Measurements from ENCODE around the gene TNIP1.

GRCh38 chr5:151077419-151077818, 3.4 kb downstream of the TNIP1 start:
- TF ChIP-seq EZH2phosphoT487 (IDR thresholded peaks at IDR 0.05; ENCODE audit: borderline replicate concordance, low read depth), result no peak
- TF ChIP-seq, protein P1, sequence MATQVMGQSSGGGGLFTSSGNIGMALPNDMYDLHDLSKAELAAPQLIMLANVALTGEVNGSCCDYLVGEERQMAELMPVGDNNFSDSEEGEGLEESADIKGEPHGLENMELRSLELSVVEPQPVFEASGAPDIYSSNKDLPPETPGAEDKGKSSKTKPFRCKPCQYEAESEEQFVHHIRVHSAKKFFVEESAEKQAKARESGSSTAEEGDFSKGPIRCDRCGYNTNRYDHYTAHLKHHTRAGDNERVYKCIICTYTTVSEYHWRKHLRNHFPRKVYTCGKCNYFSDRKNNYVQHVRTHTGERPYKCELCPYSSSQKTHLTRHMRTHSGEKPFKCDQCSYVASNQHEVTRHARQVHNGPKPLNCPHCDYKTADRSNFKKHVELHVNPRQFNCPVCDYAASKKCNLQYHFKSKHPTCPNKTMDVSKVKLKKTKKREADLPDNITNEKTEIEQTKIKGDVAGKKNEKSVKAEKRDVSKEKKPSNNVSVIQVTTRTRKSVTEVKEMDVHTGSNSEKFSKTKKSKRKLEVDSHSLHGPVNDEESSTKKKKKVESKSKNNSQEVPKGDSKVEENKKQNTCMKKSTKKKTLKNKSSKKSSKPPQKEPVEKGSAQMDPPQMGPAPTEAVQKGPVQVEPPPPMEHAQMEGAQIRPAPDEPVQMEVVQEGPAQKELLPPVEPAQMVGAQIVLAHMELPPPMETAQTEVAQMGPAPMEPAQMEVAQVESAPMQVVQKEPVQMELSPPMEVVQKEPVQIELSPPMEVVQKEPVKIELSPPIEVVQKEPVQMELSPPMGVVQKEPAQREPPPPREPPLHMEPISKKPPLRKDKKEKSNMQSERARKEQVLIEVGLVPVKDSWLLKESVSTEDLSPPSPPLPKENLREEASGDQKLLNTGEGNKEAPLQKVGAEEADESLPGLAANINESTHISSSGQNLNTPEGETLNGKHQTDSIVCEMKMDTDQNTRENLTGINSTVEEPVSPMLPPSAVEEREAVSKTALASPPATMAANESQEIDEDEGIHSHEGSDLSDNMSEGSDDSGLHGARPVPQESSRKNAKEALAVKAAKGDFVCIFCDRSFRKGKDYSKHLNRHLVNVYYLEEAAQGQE (IDR thresholded peaks at IDR 0.05; ENCODE audit: low read depth, low read length), result no peak
- TF ChIP-seq, protein P2, sequence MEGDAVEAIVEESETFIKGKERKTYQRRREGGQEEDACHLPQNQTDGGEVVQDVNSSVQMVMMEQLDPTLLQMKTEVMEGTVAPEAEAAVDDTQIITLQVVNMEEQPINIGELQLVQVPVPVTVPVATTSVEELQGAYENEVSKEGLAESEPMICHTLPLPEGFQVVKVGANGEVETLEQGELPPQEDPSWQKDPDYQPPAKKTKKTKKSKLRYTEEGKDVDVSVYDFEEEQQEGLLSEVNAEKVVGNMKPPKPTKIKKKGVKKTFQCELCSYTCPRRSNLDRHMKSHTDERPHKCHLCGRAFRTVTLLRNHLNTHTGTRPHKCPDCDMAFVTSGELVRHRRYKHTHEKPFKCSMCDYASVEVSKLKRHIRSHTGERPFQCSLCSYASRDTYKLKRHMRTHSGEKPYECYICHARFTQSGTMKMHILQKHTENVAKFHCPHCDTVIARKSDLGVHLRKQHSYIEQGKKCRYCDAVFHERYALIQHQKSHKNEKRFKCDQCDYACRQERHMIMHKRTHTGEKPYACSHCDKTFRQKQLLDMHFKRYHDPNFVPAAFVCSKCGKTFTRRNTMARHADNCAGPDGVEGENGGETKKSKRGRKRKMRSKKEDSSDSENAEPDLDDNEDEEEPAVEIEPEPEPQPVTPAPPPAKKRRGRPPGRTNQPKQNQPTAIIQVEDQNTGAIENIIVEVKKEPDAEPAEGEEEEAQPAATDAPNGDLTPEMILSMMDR (IDR thresholded peaks at IDR 0.05), result no peak
- no peak for TF ChIP-seq POLR2AphosphoS5 (IDR thresholded peaks at IDR 0.05; ENCODE audit: low read depth, low read length)
- TF ChIP-seq FOSL2 (IDR thresholded peaks at IDR 0.05; ENCODE audit: borderline replicate concordance, low read depth), result no peak
- TF ChIP-seq MEF2A (IDR thresholded peaks at IDR 0.05; ENCODE audit: borderline replicate concordance, low read depth), result no peak
- no peak for TF ChIP-seq ELF1 (IDR thresholded peaks at IDR 0.05)
- no peak for TF ChIP-seq SIN3A (IDR thresholded peaks at IDR 0.05; ENCODE audit: borderline replicate concordance, low read depth, low read length)
- no peak for TF ChIP-seq RCOR1 (IDR thresholded peaks at IDR 0.05; ENCODE audit: low read length)
- TF ChIP-seq GABPA (IDR thresholded peaks at IDR 0.05; ENCODE audit: low read depth), result no peak
- TF ChIP-seq FOXM1 (IDR thresholded peaks at IDR 0.05; ENCODE audit: low read depth), result no peak
- no peak for TF ChIP-seq USF2 (IDR thresholded peaks at IDR 0.05; ENCODE audit: borderline replicate concordance, low read depth, low read length)
- no peak for TF ChIP-seq TEAD4 (IDR thresholded peaks at IDR 0.05; ENCODE audit: borderline replicate concordance, insufficient read depth)
- no peak for TF ChIP-seq EP300 (IDR thresholded peaks at IDR 0.05; ENCODE audit: borderline replicate concordance in 1 of 2, low read depth in 1 of 2, low read length in 1 of 2)

Data from SK-N-SH (cell line).